Gastroesophageal sphincter (tissue), 3 donors: ENCODE measurements around the gene CNOT3.

Source experiments
- CTCF ChIP-seq, 4 experiments: fragments of 200-600 bp in 2 of 4; fragments of 450-650 bp in 2 of 4; sonication (generic) in 1 of 4; IDR thresholded peaks; one replicate each; pipeline ENCODE4 v1.5.1; 2017 to 2019; ENCODE audit warnings: antibody characterized with exemption in 4 of 4, mild to moderate bottlenecking in 2 of 4, moderate library complexity in 2 of 4
- EP300 ChIP-seq: sonication (generic); formaldehyde crosslinking; IDR thresholded peaks from one replicate; pipeline ENCODE4 v1.6.1; 2017; ENCODE audit warnings: antibody characterized with exemption, mild to moderate bottlenecking
- POLR2A ChIP-seq, 2 donors: fragments of 450-650 bp; IDR thresholded peaks; one replicate each; pipeline ENCODE4 v1.6.1; 2017; ENCODE audit warnings: antibody characterized with exemption in 2 of 2, mild to moderate bottlenecking in 2 of 2, moderate library complexity in 1 of 2

- TF ChIP-seq CTCF (IDR thresholded peaks at IDR 0.05) (no peak), POLR2A (IDR thresholded peaks at IDR 0.05) (no peak), EP300 (no peak)
Observed at GRCh38 chr19:54193011-54193410, 55.4 kb downstream of the CNOT3 start.
